DMS53 treated with DMSO at 0.1 percent for 48 hours (cell line): ENCODE results near the gene MRPS22.
"Not testable (repeated sequence)": the region's sequence is repeated elsewhere in the genome, so short reads cannot be mapped to it uniquely, and the experiment has no call there.

Experiments used
- DNase-seq: peaks from one replicate; lab custom pipeline; 2025; ENCODE audit not compliant: unreplicated experiment; lab: John Stamatoyannopoulos, UW

Gene MRPS22

GRCh38 chr3:139389552-139390368 is 45.9 kb downstream of the MRPS22 start, which contains the start of gene COPB2:
Gene COPB2, minus strand, starts transcription at chr3:139389647. Its CDS starts 97 bp downstream, at chr3:139389550.
- DNase-seq, result peak; percentile 88

DNA sequence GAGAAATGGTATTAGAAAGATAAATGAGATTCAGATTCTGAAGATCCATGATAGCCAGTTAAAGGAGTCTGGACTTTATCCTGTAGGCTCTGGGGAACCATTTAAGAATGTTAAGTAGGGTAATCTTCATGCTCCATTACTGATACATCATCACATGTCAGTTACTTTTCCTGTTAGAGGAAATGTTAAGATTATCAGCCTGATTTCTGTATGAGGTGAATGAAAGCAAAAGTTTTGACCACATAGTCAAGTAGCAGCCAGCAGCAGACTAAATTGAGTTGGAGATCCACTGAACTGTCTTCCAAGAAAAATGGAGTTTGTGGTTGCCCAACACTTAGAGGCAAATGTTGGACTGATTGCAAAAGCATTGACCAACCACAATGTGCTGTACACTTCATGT is 50.3 kb downstream of the MRPS22 start:
- DNase-seq, result no peak

DNA sequence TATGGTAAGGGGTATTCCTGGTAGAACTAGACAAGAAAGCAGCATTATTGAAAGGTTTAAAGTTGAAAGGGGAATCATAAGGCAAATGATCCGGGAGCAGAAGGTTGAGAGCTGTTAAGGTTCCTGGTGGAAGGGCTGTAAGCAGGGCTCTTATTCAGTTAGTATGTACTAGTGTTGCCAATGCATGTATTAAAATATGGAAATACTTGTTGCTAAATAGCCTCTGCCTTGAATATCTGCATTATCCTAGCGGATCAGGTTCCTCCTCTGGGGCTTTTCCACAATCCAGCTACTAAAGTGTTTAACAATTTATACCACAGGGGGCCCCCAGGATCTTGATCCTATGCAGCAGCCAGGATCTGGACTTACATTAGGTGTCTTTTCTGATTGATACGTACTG is 52.9 kb downstream of the MRPS22 start:
- DNase-seq, result no peak

DNA sequence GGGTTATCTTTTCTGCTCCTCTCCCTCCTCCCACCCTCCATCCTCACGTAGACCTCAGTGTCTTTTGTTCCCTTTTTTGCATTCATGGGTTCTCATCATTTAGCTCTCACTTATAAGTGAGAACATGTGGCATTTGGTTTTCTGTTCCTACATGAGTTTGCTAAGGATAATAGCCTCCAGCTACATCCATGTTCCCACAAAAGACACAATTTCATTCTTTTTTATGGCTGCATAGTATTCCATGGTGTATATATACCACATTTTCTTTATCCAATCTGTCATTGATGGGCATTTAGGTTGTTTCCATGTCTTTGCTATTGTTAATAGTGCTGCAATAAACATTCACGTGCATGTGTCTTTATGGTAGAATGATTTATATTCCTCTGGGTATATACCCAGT is 57.3 kb downstream of the MRPS22 start:
- DNase-seq, result not testable (repeated sequence)
